ENCODE data around the gene ECE1.
"Not testable (repeated sequence)": the region's sequence is repeated elsewhere in the genome, so short reads cannot be mapped to it uniquely, and the experiment has no call there.

ECE1 gene

DNA sequence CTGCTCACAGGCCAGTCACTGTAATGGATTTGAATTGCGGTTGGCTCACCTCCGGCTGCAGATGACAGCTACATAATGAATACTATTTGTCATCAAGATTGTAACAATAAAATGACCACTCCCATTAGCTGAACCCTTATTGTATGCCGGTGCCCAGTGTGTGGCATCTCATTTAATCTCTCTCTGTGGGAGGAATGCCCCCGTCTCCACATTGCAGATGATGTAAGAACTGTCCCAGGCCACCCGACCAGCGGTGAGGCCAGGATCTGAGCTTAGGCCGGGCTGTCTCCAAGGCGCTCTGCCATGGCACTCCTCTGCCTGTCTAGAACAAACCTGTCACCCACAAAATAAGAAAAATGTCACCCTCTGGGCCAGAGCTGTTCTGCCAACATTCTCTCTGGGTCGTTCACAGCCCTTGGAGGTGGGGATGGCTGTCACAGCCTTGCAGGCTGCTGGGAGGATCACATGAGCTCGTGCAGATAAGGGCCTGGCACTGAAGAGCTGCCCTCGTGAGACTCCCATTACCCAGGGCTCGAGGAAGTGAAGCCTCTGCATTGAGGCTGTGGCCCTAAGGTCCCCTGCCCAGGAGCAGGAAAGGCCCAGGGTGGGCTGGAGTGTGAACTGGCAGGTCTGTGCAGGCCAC, 52.7 kb downstream of the ECE1 start:
- DNase-seq (ENCODE audit: low read depth in 2 of 2) = no peak
- TF ChIP-seq, protein P1, sequence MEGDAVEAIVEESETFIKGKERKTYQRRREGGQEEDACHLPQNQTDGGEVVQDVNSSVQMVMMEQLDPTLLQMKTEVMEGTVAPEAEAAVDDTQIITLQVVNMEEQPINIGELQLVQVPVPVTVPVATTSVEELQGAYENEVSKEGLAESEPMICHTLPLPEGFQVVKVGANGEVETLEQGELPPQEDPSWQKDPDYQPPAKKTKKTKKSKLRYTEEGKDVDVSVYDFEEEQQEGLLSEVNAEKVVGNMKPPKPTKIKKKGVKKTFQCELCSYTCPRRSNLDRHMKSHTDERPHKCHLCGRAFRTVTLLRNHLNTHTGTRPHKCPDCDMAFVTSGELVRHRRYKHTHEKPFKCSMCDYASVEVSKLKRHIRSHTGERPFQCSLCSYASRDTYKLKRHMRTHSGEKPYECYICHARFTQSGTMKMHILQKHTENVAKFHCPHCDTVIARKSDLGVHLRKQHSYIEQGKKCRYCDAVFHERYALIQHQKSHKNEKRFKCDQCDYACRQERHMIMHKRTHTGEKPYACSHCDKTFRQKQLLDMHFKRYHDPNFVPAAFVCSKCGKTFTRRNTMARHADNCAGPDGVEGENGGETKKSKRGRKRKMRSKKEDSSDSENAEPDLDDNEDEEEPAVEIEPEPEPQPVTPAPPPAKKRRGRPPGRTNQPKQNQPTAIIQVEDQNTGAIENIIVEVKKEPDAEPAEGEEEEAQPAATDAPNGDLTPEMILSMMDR (IDR thresholded peaks at IDR 0.05; ENCODE audit: low read depth, low read length) = no peak
- H3K4me3 ChIP-seq (replicated peaks in 1 of 2; ENCODE audit: low read depth in 2 of 2, low read length in 2 of 2) = no peak overlapping the region

DNA sequence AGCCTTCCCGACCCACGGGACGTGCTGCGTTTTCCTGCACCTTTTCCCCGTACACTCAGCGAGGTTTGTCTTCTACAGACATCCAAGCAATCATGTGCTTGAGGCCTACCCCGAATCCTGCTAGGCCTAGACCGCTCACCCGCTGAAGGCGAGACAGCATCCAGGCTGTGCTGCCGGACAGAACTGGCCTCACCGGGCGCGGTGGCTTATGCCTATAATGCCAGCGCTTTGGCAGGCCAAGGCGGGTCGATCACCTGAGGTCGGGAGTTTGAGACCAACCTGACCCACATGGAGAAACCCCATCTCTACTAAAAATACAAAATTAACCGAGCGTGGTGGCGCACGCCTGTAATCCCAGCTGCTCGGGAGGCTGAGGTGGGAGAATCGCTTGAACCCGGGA, 54.1 kb downstream of the ECE1 start:
- no peak for DNase-seq (ENCODE audit: low read depth in 2 of 2)
- TF ChIP-seq, protein P1 (IDR thresholded peaks at IDR 0.05; ENCODE audit: low read depth, low read length) = no peak
- H3K4me3 ChIP-seq (replicated peaks in 1 of 2; ENCODE audit: low read depth in 2 of 2, low read length in 2 of 2) = no peak overlapping the region

DNA sequence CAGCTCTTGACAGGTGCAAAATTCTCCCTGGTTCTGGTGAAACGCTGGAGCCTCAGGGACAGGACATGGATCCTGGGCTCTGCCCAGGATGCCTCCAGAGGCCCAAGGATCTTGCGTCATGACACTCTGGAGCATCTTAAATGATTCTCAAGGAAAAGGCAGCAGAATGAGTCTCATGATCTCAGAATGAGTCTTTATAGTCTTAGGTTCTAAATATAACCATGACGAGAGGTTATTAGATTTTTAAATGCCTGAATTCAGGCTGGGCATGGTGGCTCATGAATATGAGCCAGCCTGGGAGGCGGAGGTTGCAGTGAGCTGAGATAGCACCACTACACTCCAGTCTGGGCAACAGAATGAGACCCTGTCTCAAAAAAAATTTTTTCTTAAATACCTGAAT, 55.5 kb downstream of the ECE1 start:
- peak in 1 of 2 donors; percentile 56 for DNase-seq (ENCODE audit: low read depth in 2 of 2)
- H3K4me3 ChIP-seq (replicated peaks in 1 of 2; ENCODE audit: low read depth in 2 of 2, low read length in 2 of 2) = no peak overlapping the region
- TF ChIP-seq, protein P1 (IDR thresholded peaks at IDR 0.05; ENCODE audit: low read depth, low read length) = no peak

DNA sequence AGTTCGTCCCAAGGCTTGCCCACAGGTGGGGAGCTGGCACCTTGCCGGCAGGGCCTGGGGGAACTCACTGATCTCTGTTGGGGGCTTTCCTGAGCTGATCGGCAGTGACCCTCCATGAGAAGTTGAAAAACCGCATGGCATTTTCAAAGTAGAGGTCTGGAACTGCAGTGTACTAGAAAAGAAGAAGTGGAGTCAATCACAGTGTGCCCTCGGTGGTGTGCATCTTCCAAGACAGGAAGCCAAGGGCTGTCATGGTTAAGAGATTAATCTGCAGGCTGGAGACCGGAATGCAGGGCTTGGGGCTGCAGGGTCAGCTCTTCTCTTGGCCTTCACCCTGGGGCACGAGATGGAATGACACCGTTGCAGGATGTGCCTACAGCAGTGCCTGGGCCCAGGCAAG, 56.8 kb downstream of the ECE1 start:
- no peak for DNase-seq (ENCODE audit: low read depth in 2 of 2)
- H3K4me3 ChIP-seq (replicated peaks in 1 of 2; ENCODE audit: low read depth in 2 of 2, low read length in 2 of 2) = no peak overlapping the region
- TF ChIP-seq, protein P1 (IDR thresholded peaks at IDR 0.05; ENCODE audit: low read depth, low read length) = no peak

DNA sequence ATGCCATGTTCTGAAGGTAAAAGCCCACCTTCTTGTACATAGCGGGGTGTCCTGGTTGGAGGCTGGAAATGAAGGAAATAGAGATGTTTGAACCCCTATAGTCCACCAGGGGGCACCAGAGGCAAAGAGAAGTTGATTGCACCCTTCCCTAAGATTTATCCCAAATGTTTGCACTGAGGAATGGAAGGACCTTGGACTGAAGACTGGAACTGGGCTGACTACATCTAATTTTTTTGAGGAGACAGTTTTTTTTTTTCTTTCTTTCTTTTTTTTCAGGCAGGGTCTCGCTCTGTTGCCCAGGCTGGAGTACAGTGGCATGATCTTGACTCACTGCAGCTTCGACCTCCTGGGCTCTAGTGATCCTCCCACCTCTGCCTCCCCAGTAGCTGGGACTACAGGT, 58.2 kb downstream of the ECE1 start:
- peak; percentile 71 to 77 for DNase-seq (ENCODE audit: low read depth in 2 of 2)
- TF ChIP-seq, protein P1 (IDR thresholded peaks at IDR 0.05; ENCODE audit: low read depth, low read length) = peak; percentile 71
- H3K4me3 ChIP-seq (replicated peaks in 1 of 2; ENCODE audit: low read depth in 2 of 2, low read length in 2 of 2) = no peak overlapping the region

GRCh38 chr1:21229246-21230000, 60.8 kb downstream of the ECE1 start:
- peak; percentile 70 to 95 for DNase-seq (ENCODE audit: low read depth in 2 of 2)
- no peak overlapping the region for H3K4me3 ChIP-seq (replicated peaks in 1 of 2; ENCODE audit: low read depth in 2 of 2, low read length in 2 of 2)
- TF ChIP-seq, protein P1 (IDR thresholded peaks at IDR 0.05; ENCODE audit: low read depth, low read length) = no peak

DNA sequence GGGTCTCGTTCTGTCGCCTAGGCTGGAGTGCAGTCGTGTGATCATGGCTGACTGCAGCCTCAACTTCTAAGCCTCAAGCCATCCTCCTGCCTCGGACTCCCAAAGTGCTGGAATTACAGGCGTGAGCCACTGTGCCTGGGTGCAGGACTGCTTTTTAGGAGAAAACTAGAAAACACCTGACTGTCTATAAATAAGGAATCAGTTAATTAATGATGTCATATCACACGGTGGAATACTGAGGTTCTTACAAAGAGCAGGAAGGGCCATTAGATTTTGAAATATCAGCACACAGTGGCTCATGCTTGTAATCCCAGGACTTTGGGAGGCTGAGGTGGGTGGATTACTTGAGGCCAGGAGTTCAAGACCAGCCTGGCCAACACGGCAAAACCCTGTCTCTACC, 62.0 kb downstream of the ECE1 start:
- DNase-seq (ENCODE audit: low read depth in 2 of 2); H3K4me3 ChIP-seq (replicated peaks in 1 of 2; ENCODE audit: low read depth in 2 of 2, low read length in 2 of 2): not testable (repeated sequence)
